Activated CD4-positive, alpha-beta memory T cell treated with anti-CD3 and anti-CD28 coated beads, Interleukin-2, amount 10 ng/mL, durations not matched to agents 7 days and 5 days (primary cell): ENCODE results near the gene MZT2A. TPM values are rescaled to one million over a fixed set of nuclear protein-coding genes. Genes with fewer than 3 reads are reported as not detected.
"Not testable (repeated sequence)": the region's sequence is repeated elsewhere in the genome, so short reads cannot be mapped to it uniquely, and the experiment has no call there.

ENCODE experiments used
- CTCF ChIA-PET: fragments of 350-600 bp; sonication (Branson Sonifier 250); formaldehyde crosslinking; loops from one replicate; lab custom pipeline; 2021; ENCODE audit warnings: antibody characterized with exemption, inconsistent platforms; lab: Charles Lee
- POLR2A ChIA-PET: fragments of 350-600 bp; sonication (Branson Sonifier 250); formaldehyde crosslinking; loops from one replicate; lab custom pipeline; 2021; ENCODE audit warnings: antibody characterized with exemption; lab: Charles Lee
- DNase-seq: peaks from one replicate; pipeline ENCODE4 v3.0.0-alpha.2; 2020
- H3K27ac Mint-ChIP-seq: one replicate; pipeline ENCODE4 v1.8.0; 2021; ENCODE audit warnings: mild to moderate bottlenecking, mixed read lengths
- H3K27me3 Mint-ChIP-seq: one replicate; pipeline ENCODE4 v1.8.0; 2021; ENCODE audit warnings: mixed read lengths
- H3K36me3 Mint-ChIP-seq: one replicate; pipeline ENCODE4 v1.8.0; 2021; ENCODE audit warnings: low read depth, mixed read lengths
- H3K4me1 Mint-ChIP-seq: one replicate; pipeline ENCODE4 v1.8.0; 2021; ENCODE audit warnings: mixed read lengths
- H3K4me3 Mint-ChIP-seq: one replicate; pipeline ENCODE4 v1.8.0; 2021; ENCODE audit warnings: mild to moderate bottlenecking, mixed read lengths
- H3K9me3 Mint-ChIP-seq: one replicate; pipeline ENCODE4 v1.8.0; 2021; ENCODE audit warnings: mixed read lengths
- total RNA-seq, 2 experiments: library from RNA; stranded (reverse); gene quantifications; one replicate each; pipeline ENCODE4 v1.2.3, GENCODE V29; 2021

MZT2A gene
- total RNA-seq, 2 experiments from 2014 or later: 249 to 267 TPM

- H3K27me3 Mint-ChIP-seq, H3K4me3 Mint-ChIP-seq, H3K36me3 Mint-ChIP-seq, H3K9me3 Mint-ChIP-seq, POLR2A ChIA-PET, H3K27ac Mint-ChIP-seq: not testable (repeated sequence)
- CTCF ChIA-PET: interaction anchor here (1.4 to 1.7 kb wide), 3 partner anchors 35 to 116 kb away, joined by 3 to 5 read pairs (median 4); no protein-coding TSS in a partner anchor
- H3K4me1 Mint-ChIP-seq: peaks cover 21% of the 10 kb centered on the region
- DNase-seq: peak; percentile 11
These were observed 37.8 kb upstream of the MZT2A start for GRCh38 chr2:131529864-131530445.

DNA sequence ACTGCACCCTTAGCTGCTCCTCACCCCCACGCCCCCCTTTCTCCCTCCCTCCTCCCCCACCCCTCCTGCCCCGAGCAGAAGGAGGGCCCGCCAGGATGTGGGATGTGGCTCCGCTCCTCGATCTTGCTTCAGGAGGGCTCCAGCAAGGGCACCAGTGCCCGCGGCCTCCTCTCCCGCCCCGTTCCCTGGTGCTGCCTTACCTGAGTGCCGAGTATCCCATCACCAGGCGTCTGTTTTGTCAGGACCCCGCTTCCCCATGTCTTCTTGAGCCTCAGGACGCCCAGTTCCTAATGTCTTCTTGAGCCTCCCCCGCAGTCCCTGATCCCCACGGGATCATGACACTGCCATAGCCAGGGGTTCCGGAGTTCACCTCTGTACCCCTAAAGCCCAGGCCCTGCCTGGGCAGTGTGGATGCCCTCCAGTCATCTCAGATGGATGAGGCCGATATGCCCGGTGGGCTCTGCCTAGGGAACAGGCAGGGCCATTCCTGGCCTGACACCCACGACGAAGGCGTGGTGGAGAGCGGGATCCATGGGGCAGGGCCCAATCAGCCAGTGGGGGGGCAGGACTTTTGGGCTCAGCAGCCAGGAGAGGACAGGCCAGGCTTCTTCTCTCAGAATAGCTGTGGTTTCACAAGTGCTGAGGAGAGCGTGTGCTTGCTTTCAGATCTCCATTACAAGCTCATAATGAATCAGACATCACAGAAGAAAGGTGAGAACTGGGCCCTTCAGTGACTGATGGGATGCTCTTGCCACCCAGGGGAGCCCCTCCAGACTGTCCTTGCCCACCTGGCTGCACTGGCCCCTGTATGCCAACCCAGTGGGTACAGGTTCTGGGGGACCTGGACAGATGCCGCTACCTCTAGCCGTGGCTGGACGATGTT lies 37.0 kb upstream of the MZT2A start:
- CTCF ChIA-PET: interaction anchor here (1.4 to 1.7 kb wide), 3 partner anchors 35 to 115 kb away, joined by 3 to 5 read pairs (median 4); no protein-coding TSS in a partner anchor
- H3K27me3 Mint-ChIP-seq, H3K27ac Mint-ChIP-seq, DNase-seq, POLR2A ChIA-PET, H3K36me3 Mint-ChIP-seq, H3K9me3 Mint-ChIP-seq: not testable (repeated sequence)
- Mint-ChIP-seq H3K4me3 (peak overlapping the region; percentile 52), H3K4me1 (peaks cover 21% of the 10 kb centered on the region)

- Mint-ChIP-seq H3K27ac (peak within 1 kb of the TSS; percentile 58), H3K4me3 (peak within 1 kb of the TSS; percentile 78), H3K4me1 (peaks cover 21% of the 10 kb centered on the region)
- H3K36me3 Mint-ChIP-seq, H3K27me3 Mint-ChIP-seq, H3K9me3 Mint-ChIP-seq: not testable (repeated sequence)
- CTCF ChIA-PET: interaction anchor here (1.4 to 1.6 kb wide), 2 partner anchors 35 to 113 kb away, joined by 5 to 7 read pairs; partner anchors contain the start of gene MZT2A
- DNase-seq: peak; percentile 87
- POLR2A ChIA-PET: interaction anchor here (0.6 to 0.7 kb wide), 2 partner anchors 35 to 40 kb away, joined by 3 read pairs; partner anchors contain the start of gene MZT2A
These were observed 35.2 kb upstream of the MZT2A start, which contains the start of gene CCDC74A for GRCh38 chr2:131527131-131528001. TSS of gene CCDC74A (plus strand) at chr2:131527888. CDS start at chr2:131527971, 83 bp downstream.

GRCh38 chr2:131525256-131525655 lies 33.1 kb upstream of the MZT2A start:
- not testable (repeated sequence) for H3K36me3 Mint-ChIP-seq, DNase-seq, H3K27ac Mint-ChIP-seq, H3K4me3 Mint-ChIP-seq, H3K9me3 Mint-ChIP-seq, H3K27me3 Mint-ChIP-seq
- POLR2A ChIA-PET: interaction anchor here (0.8 kb wide), 1 partner anchor 32 kb away, joined by 4 read pairs; no protein-coding TSS in a partner anchor
- CTCF ChIA-PET: interaction anchor here (0.7 kb wide), 1 partner anchor 12 kb away, joined by 4 read pairs; no protein-coding TSS in a partner anchor
- H3K4me1 Mint-ChIP-seq: peaks cover 21% of the 10 kb centered on the region

GRCh38 chr2:131521961-131522781 lies 30.0 kb upstream of the MZT2A start:
- POLR2A ChIA-PET: interaction anchor here (0.8 kb wide), 1 partner anchor 29 kb away, joined by 3 read pairs; no protein-coding TSS in a partner anchor
- no peaks in the 10 kb centered on the region for H3K27me3 Mint-ChIP-seq
- CTCF ChIA-PET: no interaction called here

DNA sequence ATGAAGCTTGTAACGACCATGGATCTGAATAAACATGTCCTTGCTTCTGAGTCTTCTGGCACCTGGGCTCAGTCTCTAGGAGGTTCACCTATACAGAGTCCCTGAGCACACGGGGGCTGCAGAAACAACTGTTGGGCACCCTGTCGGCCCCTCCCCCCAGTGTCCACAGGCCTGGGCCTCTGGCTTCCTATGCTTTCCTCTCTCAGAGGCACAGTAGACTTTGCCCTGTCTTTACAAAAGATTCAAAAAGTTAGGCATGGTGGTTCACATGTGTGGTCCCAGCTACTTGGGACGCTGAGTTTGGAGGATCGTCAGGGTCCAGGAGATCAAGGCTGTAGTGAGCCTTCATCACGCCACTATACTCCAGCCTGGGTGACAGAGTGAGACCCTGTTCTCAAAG lies 29.3 kb upstream of the MZT2A start:
- DNase-seq, H3K4me1 Mint-ChIP-seq, CTCF ChIA-PET, H3K27ac Mint-ChIP-seq, H3K4me3 Mint-ChIP-seq, H3K27me3 Mint-ChIP-seq, H3K36me3 Mint-ChIP-seq, H3K9me3 Mint-ChIP-seq: not testable (repeated sequence)
- POLR2A ChIA-PET: interaction anchor here (0.8 kb wide), 1 partner anchor 29 kb away, joined by 3 read pairs; no protein-coding TSS in a partner anchor

More at GRCh38 chr2:131521961-131522781, 30.0 kb upstream of the MZT2A start:
- Mint-ChIP-seq H3K4me3 (no peak overlapping the region), H3K9me3 (no peaks in the 10 kb centered on the region), H3K27ac (no peak overlapping the region), H3K36me3 (peaks cover 8% of the 10 kb centered on the region), H3K4me1 (peaks cover 5% of the 10 kb centered on the region)
- DNase-seq: no peak

- Mint-ChIP-seq H3K27me3 (no peaks in the 10 kb centered on the region), H3K36me3 (peaks cover 10% of the 10 kb centered on the region), H3K4me3 (no peak overlapping the region), H3K9me3 (no peaks in the 10 kb centered on the region), H3K27ac (no peak overlapping the region), H3K4me1 (no peaks in the 10 kb centered on the region)
- ChIA-PET CTCF (no interaction called here), POLR2A (no interaction called here)
- DNase-seq: no peak
These were observed 28.3 kb upstream of the MZT2A start for GRCh38 chr2:131520526-131520925.

GRCh38 chr2:131519871-131520470 lies 27.8 kb upstream of the MZT2A start:
- H3K27ac Mint-ChIP-seq, POLR2A ChIA-PET, H3K27me3 Mint-ChIP-seq, DNase-seq, H3K4me1 Mint-ChIP-seq, H3K4me3 Mint-ChIP-seq, H3K9me3 Mint-ChIP-seq, CTCF ChIA-PET: not testable (repeated sequence)
- H3K36me3 Mint-ChIP-seq: peaks cover 10% of the 10 kb centered on the region

- no peak for DNase-seq
- CTCF ChIA-PET: no interaction called here
- H3K4me3 Mint-ChIP-seq: no peak overlapping the region
- peaks cover 3% of the 10 kb centered on the region for H3K4me1 Mint-ChIP-seq
- no peak overlapping the region for H3K27ac Mint-ChIP-seq
- POLR2A ChIA-PET: no interaction called here
- peaks cover 10% of the 10 kb centered on the region for H3K36me3 Mint-ChIP-seq
- H3K9me3 Mint-ChIP-seq: no peaks in the 10 kb centered on the region
- no peaks in the 10 kb centered on the region for H3K27me3 Mint-ChIP-seq
These were observed 27.3 kb upstream of the MZT2A start for GRCh38 chr2:131519466-131519865.

GRCh38 chr2:131518531-131518930 lies 26.3 kb upstream of the MZT2A start:
- DNase-seq, H3K27me3 Mint-ChIP-seq, CTCF ChIA-PET, POLR2A ChIA-PET, H3K4me3 Mint-ChIP-seq, H3K4me1 Mint-ChIP-seq, H3K9me3 Mint-ChIP-seq, H3K27ac Mint-ChIP-seq: not testable (repeated sequence)
- peaks cover 10% of the 10 kb centered on the region for H3K36me3 Mint-ChIP-seq

GRCh38 chr2:131517856-131518255 lies 25.7 kb upstream of the MZT2A start:
- DNase-seq, H3K27ac Mint-ChIP-seq, H3K9me3 Mint-ChIP-seq, H3K4me3 Mint-ChIP-seq, H3K4me1 Mint-ChIP-seq, POLR2A ChIA-PET, H3K27me3 Mint-ChIP-seq: not testable (repeated sequence)
- CTCF ChIA-PET: interaction anchor here (0.6 kb wide), 1 partner anchor 14 kb away, joined by 3 read pairs; no protein-coding TSS in a partner anchor
- H3K36me3 Mint-ChIP-seq: peaks cover 10% of the 10 kb centered on the region
